ENCODE measurements around the gene SMPD3.

The SMPD3 gene

GRCh38 chr16:68335175-68335574 is 113.1 kb downstream of the SMPD3 start:
- DNase-seq (ENCODE audit: low read depth, low spot score) = no peak

- no peak for DNase-seq (ENCODE audit: low read depth, low spot score)
These were observed 115.7 kb downstream of the SMPD3 start for GRCh38 chr16:68332411-68333121.

- DNase-seq (ENCODE audit: low read depth, low spot score) = no peak
These were observed 116.4 kb downstream of the SMPD3 start for GRCh38 chr16:68331879-68332410.

- no peak for DNase-seq (ENCODE audit: low read depth, low spot score)
These were observed 119.4 kb downstream of the SMPD3 start for GRCh38 chr16:68328860-68329390.

GRCh38 chr16:68328151-68328859 is 120.0 kb downstream of the SMPD3 start:
- peak; percentile 75 for DNase-seq (ENCODE audit: low read depth, low spot score)

GRCh38 chr16:68324780-68325357 is 123.4 kb downstream of the SMPD3 start:
- DNase-seq (ENCODE audit: low read depth, low spot score) = no peak

GRCh38 chr16:68324336-68324735 is 124.0 kb downstream of the SMPD3 start:
- DNase-seq (ENCODE audit: low read depth, low spot score) = no peak

GRCh38 chr16:68319185-68319908 is 129.0 kb downstream of the SMPD3 start:
- DNase-seq (ENCODE audit: low read depth, low spot score) = no peak

GRCh38 chr16:68313116-68313515 is 135.2 kb downstream of the SMPD3 start:
- no peak for DNase-seq (ENCODE audit: low read depth, low spot score)

GRCh38 chr16:68310774-68311511 is 137.4 kb downstream of the SMPD3 start, which contains the start of the genes PRMT7 and SLC7A6OS:
Gene PRMT7 (plus strand): TSS chr16:68311019. CDS start chr16:68315980, 4,961 bp downstream.
Gene SLC7A6OS (minus strand): TSS chr16:68310946. CDS start chr16:68310926, 20 bp downstream.
- peak; percentile 73 for DNase-seq (ENCODE audit: low read depth, low spot score)

- DNase-seq (ENCODE audit: low read depth, low spot score) = no peak
These were observed 137.9 kb downstream of the SMPD3 start for GRCh38 chr16:68310437-68310773.

- no peak for DNase-seq (ENCODE audit: low read depth, low spot score)
These were observed 138.5 kb downstream of the SMPD3 start for GRCh38 chr16:68309799-68310198.
